Measurements from ENCODE around the gene MTARC2. TPM values are rescaled to one million over a fixed set of nuclear protein-coding genes. Genes with fewer than 3 reads are reported as not detected.
A peak's percentile ranks its signal among the peaks of the same experiment; 100 is the strongest.

Gene MTARC2
- total RNA-seq, 1 donor from 2014 or later, result 3.0 TPM

DNA sequence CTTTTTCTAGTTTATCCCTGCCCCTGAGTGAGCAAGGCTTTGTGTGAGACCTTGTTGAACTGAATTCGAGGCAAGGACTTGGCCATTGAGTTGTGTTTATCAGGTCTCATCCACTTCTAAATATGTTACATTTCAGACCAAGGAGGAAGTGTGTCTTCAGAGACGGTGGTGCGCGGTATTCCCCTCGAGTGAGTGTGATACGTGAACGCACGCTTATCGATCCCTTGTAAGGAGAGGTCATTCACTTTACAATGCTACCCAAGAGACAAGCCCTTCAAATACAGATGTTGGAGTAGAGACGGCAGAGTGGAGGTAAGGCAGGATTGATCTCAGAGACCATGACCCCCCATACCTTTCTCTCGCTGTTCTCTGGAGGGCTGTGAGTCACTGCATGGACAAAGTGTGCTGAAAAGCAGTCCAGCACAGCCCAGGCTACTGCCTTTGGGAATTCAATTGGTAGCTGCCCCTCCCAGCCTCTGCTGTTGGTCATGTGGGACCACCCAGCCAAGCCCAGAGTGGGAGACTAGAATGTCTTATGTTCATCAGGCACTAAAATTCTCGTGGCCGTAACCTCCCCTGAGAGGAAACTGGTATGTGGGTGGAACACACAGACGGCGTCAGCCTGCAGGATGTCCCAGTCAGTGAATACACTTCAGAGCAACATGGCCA is 22.3 kb downstream of the MTARC2 start:
- peak; percentile 62 for ATAC-seq

DNA sequence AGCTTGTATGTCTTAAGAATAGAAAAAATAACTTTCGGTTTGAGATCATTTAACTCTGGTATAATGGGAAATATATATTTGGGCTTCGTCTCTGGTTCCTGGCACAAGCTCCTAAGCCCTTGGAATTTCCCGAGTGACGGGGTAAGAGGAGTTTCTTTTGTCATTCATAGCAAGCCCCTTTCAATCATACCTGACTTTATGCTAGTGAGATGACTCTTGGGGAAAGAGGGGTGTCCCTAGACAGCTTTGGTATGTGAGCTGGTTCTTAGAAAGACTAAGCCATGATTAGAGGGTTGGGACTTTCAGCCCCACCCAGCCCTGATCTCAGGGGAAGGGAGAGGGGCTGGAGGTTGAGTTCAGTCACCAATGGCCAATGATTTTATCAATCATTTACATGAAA is 24.7 kb downstream of the MTARC2 start:
- no peak for ATAC-seq

DNA sequence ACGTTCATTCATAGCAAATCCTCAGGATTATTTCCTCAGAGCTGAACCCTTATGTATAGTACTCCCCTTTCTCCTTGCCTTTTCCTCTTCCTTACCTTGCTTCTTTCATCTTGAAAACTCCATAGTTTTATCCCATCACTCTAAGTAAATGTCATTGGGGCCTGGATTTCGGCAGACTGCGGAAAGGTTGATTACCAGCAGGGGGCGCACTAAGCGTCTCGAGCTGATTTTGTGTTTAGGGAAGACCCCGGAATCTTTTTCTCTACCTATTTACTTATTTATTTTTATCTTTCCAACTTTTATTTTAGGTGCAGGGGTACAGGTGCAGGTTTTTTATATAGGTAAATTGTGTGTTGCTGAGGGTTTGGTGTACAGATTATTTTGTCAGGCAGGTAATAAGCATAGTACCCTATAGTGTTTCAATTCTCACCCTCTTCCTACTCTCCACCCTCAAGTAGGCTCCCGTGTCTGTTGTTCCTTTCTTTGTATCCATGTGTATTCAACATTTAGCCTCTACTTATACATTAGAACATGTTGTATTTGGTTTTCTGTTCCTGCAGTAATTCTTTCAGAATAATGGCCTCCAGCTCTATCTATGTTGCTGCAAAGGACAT is 27.2 kb downstream of the MTARC2 start:
- ATAC-seq, result no peak

DNA sequence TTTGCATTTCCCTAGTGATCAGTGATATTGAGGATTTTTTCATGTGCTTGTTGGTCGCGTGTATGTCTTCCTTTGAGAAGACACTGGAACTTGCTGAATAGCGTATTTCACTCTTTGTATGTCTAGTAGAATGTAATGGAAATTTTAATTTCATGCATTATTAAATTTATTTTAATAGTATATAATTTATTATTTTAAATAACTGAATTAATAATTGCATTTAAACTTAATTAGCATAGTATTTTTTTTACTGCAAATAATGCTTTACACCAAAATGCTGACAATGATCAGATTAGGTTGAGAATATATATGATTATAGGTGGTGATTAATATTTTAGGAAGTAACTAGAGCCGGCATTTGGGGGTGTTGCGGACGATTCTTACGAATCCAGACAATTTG is 28.1 kb downstream of the MTARC2 start:
- no peak for ATAC-seq

DNA sequence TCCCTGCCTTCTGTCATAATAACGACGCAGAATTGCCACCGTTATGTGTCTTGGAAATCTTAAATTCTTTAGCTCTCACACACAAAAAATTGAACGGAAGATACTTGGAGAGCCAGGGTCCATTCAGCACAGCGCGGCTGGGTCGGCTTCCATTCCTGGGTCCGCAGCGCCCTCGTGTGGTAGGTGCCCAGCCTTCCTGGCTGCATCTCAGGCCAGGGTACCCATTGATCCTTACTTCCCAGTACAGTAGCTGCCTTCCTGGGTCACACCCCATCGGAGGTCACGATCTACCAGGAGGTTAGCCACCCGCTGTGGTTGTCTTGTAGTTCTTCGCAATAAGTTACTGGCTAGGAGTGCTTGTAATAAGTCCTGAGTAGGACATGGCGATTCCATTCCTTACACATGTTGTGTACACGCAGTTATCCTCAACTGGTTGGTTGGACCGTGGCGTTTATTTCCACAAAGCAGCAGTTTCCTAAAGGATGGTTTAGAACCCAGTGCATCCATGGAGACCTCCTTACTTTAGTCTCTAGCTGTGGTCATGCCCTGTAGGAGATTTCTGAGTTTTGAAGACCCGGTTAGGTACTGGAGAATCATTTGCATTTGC is 28.7 kb downstream of the MTARC2 start:
- peak; percentile 93 for ATAC-seq

DNA sequence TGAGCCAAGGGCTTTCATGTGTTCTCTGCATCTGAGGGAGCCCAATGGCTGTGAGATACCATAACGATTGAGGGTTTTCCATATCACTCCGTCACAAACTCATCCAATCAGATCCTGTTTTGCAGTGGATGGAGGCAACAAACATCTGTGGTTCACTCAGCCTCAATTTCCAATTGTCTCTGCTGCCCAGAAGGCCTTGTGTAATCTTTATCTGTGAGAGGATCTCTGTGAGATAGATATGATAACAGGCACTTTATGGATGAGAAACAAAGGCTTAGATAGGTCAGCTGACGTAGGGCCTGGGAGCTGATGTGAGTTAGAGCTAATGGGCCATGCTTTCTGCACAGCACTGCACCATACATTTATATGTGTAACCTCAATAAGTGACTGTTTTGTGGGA is 35.3 kb downstream of the MTARC2 start:
- ATAC-seq, result no peak

DNA sequence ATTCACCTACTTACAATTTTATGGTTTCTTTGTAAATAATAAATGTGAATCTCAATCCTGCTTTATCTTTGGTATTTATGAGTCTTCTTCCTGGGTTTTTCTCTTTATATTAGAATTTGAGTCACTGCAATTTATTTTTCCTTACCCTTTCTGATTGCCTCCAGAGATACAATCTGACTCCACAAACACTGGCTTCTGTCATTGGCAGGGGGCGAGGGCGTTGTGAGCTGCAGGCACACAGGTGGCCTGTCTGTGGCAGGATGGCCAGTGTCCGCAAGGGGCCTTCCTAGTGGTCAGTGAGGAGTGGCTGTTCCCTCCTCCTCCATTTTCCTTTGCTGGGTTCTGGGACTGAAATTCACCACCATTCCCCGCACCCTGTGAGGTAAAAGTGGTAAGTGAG is 36.6 kb downstream of the MTARC2 start:
- no peak for ATAC-seq

DNA sequence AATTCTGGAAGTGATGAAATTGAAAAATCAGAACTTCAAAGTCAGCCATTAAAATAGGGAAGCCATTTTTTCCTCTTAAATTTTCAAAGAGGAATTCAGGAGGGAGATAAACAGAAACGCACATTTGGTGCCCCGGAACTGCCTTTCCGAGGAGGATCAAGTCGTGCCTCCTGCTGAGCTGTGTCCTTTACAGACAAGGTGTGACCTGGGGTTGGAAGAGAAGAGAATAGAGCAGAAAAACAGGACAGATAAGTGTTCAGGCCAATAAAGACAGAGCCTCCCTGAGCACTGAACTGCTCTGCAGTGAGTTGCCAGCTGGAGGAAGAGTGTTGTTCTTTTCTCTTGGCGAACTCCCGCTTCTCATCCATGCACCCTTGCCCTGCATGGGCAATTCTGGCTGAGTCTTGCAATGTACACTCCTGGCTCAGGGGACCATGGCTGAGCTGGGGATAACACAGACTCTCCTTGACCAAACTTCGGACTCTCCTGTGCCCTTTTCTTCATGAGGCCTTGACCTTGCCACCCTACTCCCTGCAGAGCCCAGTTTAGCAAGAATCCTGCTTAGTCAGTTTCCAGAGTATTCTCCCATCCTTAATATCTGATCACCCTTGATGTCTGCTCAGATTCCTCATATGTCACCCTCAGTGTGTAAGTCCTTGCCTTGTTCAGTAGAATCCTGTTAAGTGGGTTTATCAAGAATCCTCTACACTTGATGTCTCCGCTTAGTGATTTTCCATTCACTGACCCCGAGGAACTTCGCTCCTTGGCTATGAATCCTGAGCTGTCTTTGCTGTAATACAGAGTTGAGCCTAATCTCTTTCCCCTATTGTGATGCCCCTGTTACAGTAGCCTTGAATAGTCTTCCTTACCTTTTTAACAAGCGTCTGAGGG is 37.3 kb downstream of the MTARC2 start:
- peak; percentile 37 for ATAC-seq

DNA sequence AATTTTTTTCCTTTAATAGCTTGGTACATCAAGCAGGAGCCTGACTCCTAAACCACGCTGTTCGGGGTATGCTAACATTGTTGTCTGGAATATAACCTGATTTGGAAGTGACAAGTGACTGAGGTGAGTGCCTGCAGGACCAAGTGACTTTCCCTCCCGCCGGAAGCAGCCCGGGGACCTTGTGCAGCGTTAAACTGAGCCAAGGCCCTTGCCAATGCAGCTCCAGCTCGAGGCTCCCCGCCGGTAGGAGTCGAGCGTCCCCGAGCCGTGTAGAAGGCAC is 37.9 kb downstream of the MTARC2 start:
- peak; percentile 3 for ATAC-seq

DNA sequence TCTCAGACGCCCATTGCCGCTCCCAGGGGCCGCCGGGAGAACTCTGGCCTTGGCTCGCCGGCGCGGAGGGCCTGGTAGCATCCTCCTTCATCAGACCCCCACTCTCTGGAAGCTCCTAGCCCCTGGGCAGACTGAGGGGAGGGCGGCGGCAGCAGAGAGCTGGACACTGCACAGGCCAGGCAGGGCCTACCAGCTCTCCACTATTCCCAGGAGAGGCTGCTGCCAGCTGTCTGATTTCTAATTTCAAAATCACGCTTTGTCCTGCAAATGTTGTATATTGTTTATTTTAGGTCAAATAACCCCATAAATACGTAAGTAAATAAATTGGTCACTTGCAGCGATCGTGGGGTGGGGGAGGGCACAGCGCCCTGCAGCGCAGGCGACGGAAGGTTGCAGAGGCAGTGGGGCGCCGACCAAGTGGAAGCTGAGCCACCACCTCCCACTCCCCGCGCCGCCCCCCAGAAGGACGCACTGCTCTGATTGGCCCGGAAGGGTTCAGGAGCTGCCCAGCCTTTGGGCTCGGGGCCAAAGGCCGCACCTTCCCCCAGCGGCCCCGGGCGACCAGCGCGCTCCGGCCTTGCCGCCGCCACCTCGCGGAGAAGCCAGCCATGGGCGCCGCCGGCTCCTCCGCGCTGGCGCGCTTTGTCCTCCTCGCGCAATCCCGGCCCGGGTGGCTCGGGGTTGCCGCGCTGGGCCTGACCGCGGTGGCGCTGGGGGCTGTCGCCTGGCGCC is 38.4 kb downstream of the MTARC2 start, which contains the start of gene MTARC1:
TSS of gene MTARC1 (plus strand) at position 577 of the 732 bp plus-strand sequence. CDS start at position 609, 32 bp downstream.
- ATAC-seq, result peak; percentile 85

DNA sequence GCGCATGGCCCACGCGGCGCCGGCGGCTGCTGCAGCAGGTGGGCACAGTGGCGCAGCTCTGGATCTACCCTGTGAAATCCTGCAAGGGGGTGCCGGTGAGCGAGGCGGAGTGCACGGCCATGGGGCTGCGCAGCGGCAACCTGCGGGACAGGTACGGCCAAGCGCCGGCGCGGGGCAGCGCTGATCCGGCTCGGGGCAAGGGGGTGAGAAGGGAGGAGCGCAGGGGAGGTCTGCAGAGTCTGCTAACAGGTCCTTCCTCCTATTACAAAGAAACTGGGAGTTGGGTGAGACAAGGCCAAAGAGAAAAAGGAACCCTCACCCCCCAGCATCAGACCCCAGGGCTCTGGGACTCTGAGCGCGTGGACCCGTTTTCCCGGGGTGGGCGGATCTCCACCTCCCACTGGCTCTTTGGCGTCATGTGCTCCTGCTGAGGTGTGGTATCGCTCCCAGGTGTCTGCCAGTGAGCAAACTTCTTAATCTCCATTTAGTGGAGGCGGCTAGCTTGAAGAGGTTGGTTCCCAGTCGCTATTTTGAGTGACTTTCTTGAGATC is 39.0 kb downstream of the MTARC2 start:
- ATAC-seq, result peak; percentile 84

DNA sequence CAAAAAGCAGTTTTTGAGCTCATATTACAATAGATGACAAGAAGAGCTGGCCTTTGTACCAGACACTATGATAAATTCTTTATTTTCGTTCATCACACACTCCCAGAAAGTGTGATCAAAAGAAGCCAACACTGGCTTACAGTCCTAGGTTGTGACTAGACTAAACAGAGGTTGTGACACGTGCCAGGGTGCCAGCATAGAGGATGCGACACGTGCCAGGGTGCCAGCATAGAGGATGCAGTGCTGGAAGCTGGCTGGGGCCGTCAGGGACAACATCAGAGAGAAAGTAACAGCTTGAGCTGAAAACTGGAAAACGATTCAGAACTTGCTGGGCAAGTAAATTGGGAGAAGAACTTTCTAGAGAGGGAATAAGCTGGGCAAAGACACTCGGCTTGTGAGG is 40.8 kb downstream of the MTARC2 start:
- no peak for ATAC-seq

DNA sequence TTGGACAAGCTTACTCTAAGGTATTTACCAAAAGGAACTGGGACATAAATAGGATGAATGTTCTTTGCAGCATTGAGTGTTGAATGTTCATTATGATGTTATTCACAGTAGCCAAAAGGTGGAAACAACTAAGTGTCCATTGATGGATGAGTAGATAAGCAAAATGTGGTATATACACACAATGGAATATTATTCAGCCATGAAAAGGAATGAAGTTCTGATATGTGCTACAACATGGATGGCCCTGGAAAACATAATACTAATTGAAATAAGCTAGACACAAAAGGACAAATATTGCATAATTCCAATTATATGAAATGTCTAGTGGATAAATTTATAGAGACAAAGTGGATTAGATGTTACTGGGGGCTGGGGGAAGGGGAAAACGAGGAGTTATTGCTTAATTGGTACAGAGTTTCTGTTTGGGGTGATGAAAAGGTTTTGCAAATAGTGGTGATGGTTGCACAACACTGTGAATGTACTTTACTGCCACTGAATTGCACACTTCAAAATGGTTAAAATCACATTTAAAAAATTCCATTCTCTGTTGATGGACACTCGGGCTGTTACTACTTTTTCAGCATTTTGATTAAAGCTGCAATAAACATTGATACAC is 41.5 kb downstream of the MTARC2 start:
- no peak for ATAC-seq

DNA sequence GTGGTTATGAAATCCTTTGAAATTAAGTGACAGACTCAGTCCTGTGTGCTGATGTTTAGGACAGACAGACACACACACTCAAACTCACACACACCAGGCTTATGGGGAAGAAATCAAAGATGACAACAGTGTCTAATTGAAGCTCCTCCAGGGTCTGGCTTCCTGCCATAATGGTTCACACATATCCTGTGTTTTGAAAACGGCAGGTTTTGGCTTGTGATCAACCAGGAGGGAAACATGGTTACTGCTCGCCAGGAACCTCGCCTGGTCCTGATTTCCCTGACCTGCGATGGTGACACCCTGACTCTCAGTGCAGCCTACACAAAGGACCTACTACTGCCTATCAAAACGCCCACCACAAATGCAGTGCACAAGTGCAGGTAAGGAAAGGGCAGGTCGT is 43.2 kb downstream of the MTARC2 start:
- ATAC-seq, result no peak

DNA sequence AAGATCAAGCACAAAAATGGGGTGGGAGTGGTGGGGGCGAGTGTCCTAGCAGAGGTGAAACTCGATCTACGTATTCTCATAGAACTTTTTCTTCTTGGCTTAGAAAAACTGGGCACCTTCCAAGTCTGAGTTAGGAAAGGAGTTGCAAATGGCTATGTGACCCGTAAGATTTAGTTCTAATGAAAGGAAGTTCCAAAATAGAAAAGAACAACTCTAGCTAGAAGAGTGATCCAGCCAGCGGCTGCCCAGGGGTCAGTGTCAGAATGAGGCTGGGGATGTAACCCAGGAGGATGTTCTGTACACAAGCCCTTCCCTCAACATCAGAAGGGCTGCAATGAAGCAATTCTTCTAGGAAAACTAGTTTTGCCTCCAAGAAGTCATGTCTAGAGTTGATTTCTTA is 43.8 kb downstream of the MTARC2 start:
- no peak for ATAC-seq

DNA sequence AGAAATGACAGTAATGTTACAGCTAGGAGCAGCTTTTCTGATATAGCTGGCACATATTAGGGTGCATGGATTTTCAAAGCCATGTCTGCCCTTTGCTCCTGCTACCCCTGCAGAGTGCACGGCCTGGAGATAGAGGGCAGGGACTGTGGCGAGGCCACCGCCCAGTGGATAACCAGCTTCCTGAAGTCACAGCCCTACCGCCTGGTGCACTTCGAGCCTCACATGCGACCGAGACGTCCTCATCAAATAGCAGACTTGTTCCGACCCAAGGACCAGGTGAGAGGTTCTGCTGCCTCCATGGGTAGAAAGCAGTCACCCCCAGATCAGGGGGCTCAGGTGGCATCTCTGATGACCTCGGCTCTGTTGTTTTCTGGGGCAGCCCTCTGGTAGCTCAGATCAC is 48.4 kb downstream of the MTARC2 start:
- ATAC-seq, result no peak

DNA sequence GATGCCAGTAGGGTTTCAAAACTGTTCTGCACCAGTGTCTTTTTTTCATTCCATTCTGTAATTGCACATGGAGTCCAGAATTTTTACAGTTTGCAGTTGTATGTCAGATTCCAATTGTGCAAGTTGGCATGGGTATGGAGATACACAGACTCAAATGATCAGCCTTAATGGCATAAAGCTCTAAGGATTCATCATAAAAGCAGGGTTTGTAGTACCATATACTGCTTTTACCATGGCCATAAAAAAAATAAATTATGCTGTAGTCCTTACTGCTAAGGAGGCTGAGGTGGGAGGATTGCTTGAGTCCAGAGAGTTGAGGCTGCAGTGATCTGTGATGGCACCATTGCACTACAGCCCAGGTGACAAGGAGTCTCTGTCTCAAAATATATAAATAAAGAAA is 48.9 kb downstream of the MTARC2 start:
- ATAC-seq, result no peak

DNA sequence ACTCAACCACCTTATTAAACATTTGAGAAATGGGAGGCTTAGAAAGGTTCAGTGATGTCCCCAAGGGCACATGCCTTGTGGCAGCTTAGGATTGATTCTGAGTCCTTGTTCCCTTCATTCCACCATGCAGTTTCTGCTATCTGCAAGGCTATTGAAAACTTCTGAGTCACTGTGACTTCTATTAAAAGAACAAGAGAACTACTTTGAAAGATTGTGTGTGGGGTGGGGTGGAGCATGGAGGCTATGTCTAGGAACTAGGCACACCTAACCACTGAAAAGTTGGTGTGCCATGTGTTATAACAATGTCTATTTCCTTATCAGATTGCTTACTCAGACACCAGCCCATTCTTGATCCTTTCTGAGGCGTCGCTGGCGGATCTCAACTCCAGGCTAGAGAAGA is 49.4 kb downstream of the MTARC2 start:
- peak; percentile 44 for ATAC-seq

DNA sequence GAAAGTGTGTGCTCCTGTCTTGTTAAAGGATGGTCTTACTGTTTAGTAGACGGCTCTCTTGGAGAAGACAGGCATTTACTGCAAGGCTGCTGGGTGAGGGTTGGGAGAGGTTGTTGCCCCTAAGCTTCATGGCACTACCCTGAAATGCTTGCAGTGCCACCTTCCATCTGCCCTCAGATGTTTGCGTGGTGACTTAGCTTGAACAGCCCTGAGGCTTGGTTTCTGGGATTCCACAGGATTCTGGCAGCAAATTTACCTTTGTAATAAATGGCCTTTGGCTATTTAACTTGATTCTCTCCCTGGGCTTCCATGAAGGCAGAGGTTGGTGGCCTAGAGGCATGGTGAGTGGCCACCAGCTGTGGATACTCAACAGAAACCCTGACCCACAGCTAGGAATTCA is 50.2 kb downstream of the MTARC2 start:
- ATAC-seq, result no peak

DNA sequence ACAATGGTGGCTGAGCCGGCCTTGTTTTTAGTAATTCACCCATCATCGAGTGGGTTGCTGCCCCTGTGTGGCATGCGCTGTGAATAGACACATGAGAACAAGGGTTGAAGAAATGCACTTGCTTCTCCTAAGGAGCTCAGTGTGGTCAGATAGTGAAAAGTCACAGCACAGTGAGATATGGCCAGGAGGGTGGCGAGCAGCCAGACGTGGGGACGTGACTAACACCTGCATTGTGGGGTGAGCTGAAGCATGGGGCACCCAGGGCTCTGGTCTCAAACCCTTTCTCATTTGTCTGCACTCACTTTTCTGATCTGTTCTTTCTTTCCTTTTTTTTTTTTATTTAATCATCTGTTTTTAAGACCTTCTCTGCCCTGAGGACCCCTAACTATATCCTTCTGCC is 52.1 kb downstream of the MTARC2 start:
- no peak for ATAC-seq

DNA sequence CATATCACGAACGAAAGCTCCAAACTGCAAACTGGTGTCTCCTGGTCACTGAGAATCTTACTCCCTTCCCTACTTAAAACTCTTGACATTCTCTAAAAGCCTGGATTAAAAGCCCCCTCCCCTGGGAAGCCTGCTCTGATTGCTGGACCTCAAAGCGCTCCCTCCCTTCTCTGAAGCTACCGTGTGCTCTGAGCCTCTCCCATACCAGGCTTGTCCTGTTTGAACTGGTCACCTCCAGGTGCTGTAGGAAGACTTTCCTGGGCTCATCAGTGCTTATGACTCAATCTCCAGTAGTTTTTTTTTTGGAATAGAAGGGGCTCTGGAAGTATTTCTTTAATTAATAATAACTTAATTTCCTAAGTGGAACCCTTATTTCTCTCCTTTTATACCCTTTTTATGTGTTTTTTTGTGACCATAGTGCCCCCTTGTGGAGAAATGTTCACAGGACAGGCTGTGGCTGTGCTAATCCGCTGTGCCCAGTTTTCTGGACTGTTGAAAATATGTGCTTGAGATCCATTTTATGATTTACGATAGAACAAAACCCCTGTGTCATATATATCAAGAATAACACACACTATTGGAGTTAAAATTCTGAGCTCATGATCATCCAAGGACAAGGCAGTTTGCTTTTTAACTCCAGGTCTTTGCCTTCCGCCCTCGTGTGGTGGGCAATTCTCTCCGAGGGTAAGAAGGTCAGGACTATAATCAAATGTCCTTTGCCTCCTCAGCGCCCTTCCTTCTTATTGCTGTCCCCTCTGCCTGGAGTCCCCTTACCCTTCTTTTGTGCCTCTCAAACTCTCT is 55.5 kb downstream of the MTARC2 start:
- no peak for ATAC-seq
